ENCODE data around the gene TMEM244.

- TF ChIP-seq CTCF (IDR thresholded peaks at IDR 0.05) (no peak), JUN (CRISPR knock-in tag; IDR thresholded peaks at IDR 0.05) (no peak), OVOL2 (CRISPR knock-in tag; IDR thresholded peaks at IDR 0.05; ENCODE audit: borderline replicate concordance) (no peak), FOXK1 (CRISPR knock-in tag; IDR thresholded peaks at IDR 0.05) (no peak)
Measured at GRCh38 chr6:129890164-129890563, 29.0 kb upstream of the TMEM244 start.
